Measurements from ENCODE around the gene ANXA6. TPM values are rescaled to one million over a fixed set of nuclear protein-coding genes. Genes with fewer than 3 reads are reported as not detected.
"Not testable (repeated sequence)": the region's sequence is repeated elsewhere in the genome, so short reads cannot be mapped to it uniquely, and the experiment has no call there.

The ANXA6 gene
- total RNA-seq, 2 donors from 2014 or later, result 21.2 to 39.8 TPM

- Histone ChIP-seq H3K9me3 (no peaks in the 10 kb centered on the region), H3K27ac (no peak overlapping the region), H3K4me1 (no peaks in the 10 kb centered on the region), H3K27me3 (no peaks in the 10 kb centered on the region), H3K4me3 (no peak overlapping the region), H3K36me3 (no peaks in the 10 kb centered on the region), H3K9ac (ENCODE audit: low read depth in 2 of 2, low read length in 2 of 2) (no peak overlapping the region)
- DNase-seq, result no peak
- intact Hi-C loops (cut with DNase I), result no loop called here
- TF ChIP-seq CTCF (IDR thresholded peaks at IDR 0.05), result no peak
These were observed 21.9 kb upstream of the ANXA6 start for GRCh38 chr5:151179489-151179840.

- Histone ChIP-seq H3K36me3 (no peaks in the 10 kb centered on the region), H3K27ac (no peak overlapping the region), H3K9me3 (no peaks in the 10 kb centered on the region), H3K9ac (ENCODE audit: low read depth in 2 of 2, low read length in 2 of 2) (no peak overlapping the region), H3K4me3 (no peak overlapping the region), H3K27me3 (no peaks in the 10 kb centered on the region), H3K4me1 (no peaks in the 10 kb centered on the region)
- no peak for TF ChIP-seq CTCF (IDR thresholded peaks at IDR 0.05)
- intact Hi-C loops (cut with DNase I), result no loop called here
- no peak for DNase-seq
These were observed 21.4 kb upstream of the ANXA6 start for GRCh38 chr5:151178777-151179488.

GRCh38 chr5:151178372-151178771, 20.8 kb upstream of the ANXA6 start:
- no peak for TF ChIP-seq CTCF (IDR thresholded peaks at IDR 0.05)
- no peaks in the 10 kb centered on the region for H3K4me1 ChIP-seq
- no peak for DNase-seq
- no peaks in the 10 kb centered on the region for H3K27me3 ChIP-seq
- no peak overlapping the region for H3K27ac ChIP-seq
- H3K9ac ChIP-seq (ENCODE audit: low read depth in 2 of 2, low read length in 2 of 2), result no peak overlapping the region
- H3K9me3 ChIP-seq, result no peaks in the 10 kb centered on the region
- intact Hi-C loops (cut with DNase I), result no loop called here
- no peaks in the 10 kb centered on the region for H3K36me3 ChIP-seq
- no peak overlapping the region for H3K4me3 ChIP-seq

GRCh38 chr5:151176268-151176667, 18.7 kb upstream of the ANXA6 start:
- H3K27ac ChIP-seq; DNase-seq; H3K4me1 ChIP-seq; H3K4me3 ChIP-seq; H3K27me3 ChIP-seq; intact Hi-C loops (cut with DNase I); H3K9me3 ChIP-seq; H3K36me3 ChIP-seq; H3K9ac ChIP-seq (ENCODE audit: low read depth in 2 of 2, low read length in 2 of 2): not testable (repeated sequence)

GRCh38 chr5:151174612-151175101, 17.1 kb upstream of the ANXA6 start:
- Histone ChIP-seq H3K9me3 (no peaks in the 10 kb centered on the region), H3K36me3 (no peaks in the 10 kb centered on the region), H3K27me3 (no peaks in the 10 kb centered on the region), H3K9ac (ENCODE audit: low read depth in 2 of 2, low read length in 2 of 2) (no peak overlapping the region), H3K4me1 (no peaks in the 10 kb centered on the region), H3K4me3 (no peak overlapping the region), H3K27ac (no peak overlapping the region)
- intact Hi-C loops (cut with DNase I), result no loop called here
- no peak for TF ChIP-seq CTCF (IDR thresholded peaks at IDR 0.05)
- no peak for DNase-seq
